NT2/D1 (cell line): Measurements from ENCODE around the gene GNAI3.

ENCODE experiments used
- SUZ12 ChIP-seq: IDR thresholded peaks from 2 replicates; pipeline ENCODE4 v1.6.1; 2011; ENCODE audit not compliant: insufficient read length, insufficient read depth; ENCODE audit errors: extremely low read depth
- YY1 ChIP-seq: IDR thresholded peaks from 2 replicates; pipeline ENCODE4 v1.6.1; 2011; ENCODE audit not compliant: insufficient read length, insufficient read depth
- ZNF274 ChIP-seq: IDR thresholded peaks from 2 replicates; pipeline ENCODE4 v1.6.1; 2011; ENCODE audit warnings: mild to moderate bottlenecking, low read depth, low read length

DNA sequence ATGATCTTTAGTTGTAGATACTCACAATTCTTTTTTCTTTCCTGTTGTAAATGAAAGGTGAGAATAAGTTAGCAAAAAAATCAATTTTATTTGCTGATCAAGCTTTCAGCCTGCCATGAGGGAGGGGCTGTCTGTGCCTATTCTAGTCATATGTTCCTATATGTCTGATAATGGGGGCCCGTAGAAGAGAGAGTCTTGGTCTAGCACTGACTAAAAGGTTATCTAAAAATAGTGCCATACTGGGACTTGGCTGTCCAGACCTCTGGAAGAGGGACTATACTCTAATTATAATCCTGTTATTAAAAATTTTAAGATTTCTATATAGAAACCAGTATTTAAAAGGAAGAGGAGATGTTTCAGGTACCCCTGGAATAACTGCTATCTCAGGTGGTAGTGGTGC, 18.6 kb downstream of the GNAI3 start:
- TF ChIP-seq YY1 (no peak), ZNF274 (no peak), SUZ12 (no peak)
